Small intestine (tissue), 7 donors: ENCODE data around the gene COQ3. TPM values are rescaled to one million over a fixed set of nuclear protein-coding genes. Genes with fewer than 3 reads are reported as not detected.

Source experiments
- DNase-seq, 2 donors: peaks; one replicate each; pipeline versions ENCODE4 v3.0.0 to v3.0.0-alpha.2; 2013
- FAIRE-seq: peaks from 2 replicates; lab custom pipeline; 2012; peaks lifted over from hg19 to GRCh38; lab: Jason Lieb, UNC
- H3K27ac ChIP-seq, 3 donors: one replicate each; pipeline ENCODE4 v1.5.1; 2013; ENCODE audit warnings: low read length in 2 of 3, mild to moderate bottlenecking in 2 of 3, control low read depth in 1 of 3, inconsistent platforms in 1 of 3, low read depth in 1 of 3, moderate library complexity in 1 of 3
- H3K27me3 ChIP-seq, 3 donors: one replicate each; pipeline ENCODE4 v1.6.1; 2013; ENCODE audit warnings: low read length in 3 of 3, inconsistent platforms in 1 of 3; ENCODE audit not compliant: control insufficient read depth in 3 of 3, insufficient read depth in 3 of 3
- H3K36me3 ChIP-seq, 3 donors: one replicate each; pipeline ENCODE4 v1.6.1; 2013; ENCODE audit warnings: low read length in 3 of 3, inconsistent platforms in 1 of 3, low read depth in 1 of 3, mild to moderate bottlenecking in 1 of 3, moderate library complexity in 1 of 3; ENCODE audit not compliant: control insufficient read depth in 3 of 3, insufficient read depth in 2 of 3
- H3K4me1 ChIP-seq, 3 donors: one replicate each; pipeline ENCODE4 v1.6.1; 2013; ENCODE audit warnings: low read length in 2 of 3, inconsistent platforms in 1 of 3, low read depth in 1 of 3, mild to moderate bottlenecking in 1 of 3, moderate library complexity in 1 of 3; ENCODE audit not compliant: control insufficient read depth in 3 of 3, insufficient read depth in 2 of 3
- H3K4me3 ChIP-seq, 3 donors: one replicate each; pipeline ENCODE4 v1.5.1; 2013; ENCODE audit warnings: low read length in 3 of 3, control low read depth in 1 of 3, inconsistent platforms in 1 of 3, low read depth in 1 of 3, mild to moderate bottlenecking in 1 of 3, moderate library complexity in 1 of 3
- H3K9me3 ChIP-seq, 2 donors: one replicate each; pipeline ENCODE4 v1.6.1; 2013; ENCODE audit warnings: low read depth in 1 of 2, low read length in 1 of 2; ENCODE audit not compliant: control insufficient read depth in 2 of 2, insufficient read depth in 1 of 2
- WGBS, 3 donors: extraction: QIAGEN DNeasy Blood & Tissue Kit; methylation state at CpG; one replicate each; pipeline ENCODE4 v1.1.7; 2013; 5-methylcytosine and 5-hydroxymethylcytosine counted together
- polyA plus RNA-seq, 4 donors: library from polyadenylated mRNA; stranded (reverse) in 3 of 4; unstranded in 1 of 4; fragments of 200-250 nt in 3 of 4; fragments of 120-200 nt in 1 of 4; gene quantifications; one replicate each; pipeline versions ENCODE4 v1.2.1 to v1.2.3, GENCODE V29; 2013
- donor health status: healthy with polysubstance abuse.
- donor health status: control.
- donor health status: control.
- donor health status: Bipolar disorder and iron deficiency.
- donor health status: healthy.

The COQ3 gene
- polyA plus RNA-seq, 4 donors: 7.0 to 14.6 (median 13.5) TPM

- no peaks in the 10 kb centered on the region for H3K27me3 ChIP-seq
- peak overlapping the region; percentile 85 to 99 (median 90) for H3K27ac ChIP-seq
- WGBS, 3 donors: 1 to 2% (median 2%) methylated on average over 29 of the region's 29 CpGs
- DNase-seq (peak; percentile 92 to 95), FAIRE-seq (no peak)
- H3K4me3 ChIP-seq: peak overlapping the region; percentile 55 to 91 (median 89)
- no peaks in the 10 kb centered on the region for H3K9me3 ChIP-seq
- peaks cover 8 to 17% (median 11%) of the 10 kb centered on the region in 3 donors for H3K4me1 ChIP-seq
- H3K36me3 ChIP-seq: peaks cover 0 to 4% (median 3%) of the 10 kb centered on the region in 3 donors
Observed at GRCh38 chr6:99425647-99426450, 31.9 kb upstream of the COQ3 start.

GRCh38 chr6:99424761-99425646 is 31.0 kb upstream of the COQ3 start, which contains the start of gene PNISR:
Gene PNISR, minus strand, starts transcription at chr6:99425308. Its CDS starts 10,649 bp downstream, at chr6:99414659.
- Histone ChIP-seq H3K4me1 (peaks cover 8 to 17% (median 11%) of the 10 kb centered on the region in 3 donors), H3K4me3 (peak within 1 kb of the TSS; percentile 55 to 91 (median 89)), H3K27ac (peak within 1 kb of the TSS; percentile 85 to 99 (median 90)), H3K27me3 (no peaks in the 10 kb centered on the region), H3K36me3 (peaks cover 0 to 3% (median 2%) of the 10 kb centered on the region in 3 donors), H3K9me3 (no peaks in the 10 kb centered on the region)
- FAIRE-seq (no peak), DNase-seq (peak; percentile 98 to 99)
- WGBS, 3 donors: 0% methylated on average over 50 to 53 of the region's 53 CpGs

- no peaks in the 10 kb centered on the region for H3K9me3 ChIP-seq
- H3K27ac ChIP-seq: peak overlapping the region in 1 of 3 donors; percentile 85
- peak overlapping the region in 2 of 3 donors; percentile 55 to 89 for H3K4me3 ChIP-seq
- no peak for FAIRE-seq
- WGBS, 3 donors: 9 to 37% (median 19%) methylated on average over 5 of the region's 5 CpGs
- peak; percentile 32 for DNase-seq
- no peaks in the 10 kb centered on the region for H3K27me3 ChIP-seq
- peaks cover 8 to 17% (median 11%) of the 10 kb centered on the region in 3 donors for H3K4me1 ChIP-seq
- H3K36me3 ChIP-seq: peaks cover 0 to 3% (median 2%) of the 10 kb centered on the region in 3 donors
Observed at GRCh38 chr6:99424022-99424421, 30.0 kb upstream of the COQ3 start.

- Histone ChIP-seq H3K4me3 (no peak overlapping the region), H3K27ac (no peak overlapping the region), H3K4me1 (peaks cover 8 to 17% (median 11%) of the 10 kb centered on the region in 3 donors), H3K9me3 (no peaks in the 10 kb centered on the region), H3K27me3 (no peaks in the 10 kb centered on the region), H3K36me3 (peaks cover 0 to 6% (median 2%) of the 10 kb centered on the region in 3 donors)
- WGBS, 3 donors: 75 to 84% (median 80%) methylated on average over 6 of the region's 6 CpGs
- DNase-seq (no peak), FAIRE-seq (no peak)
Observed at GRCh38 chr6:99422912-99423311, 28.9 kb upstream of the COQ3 start.

GRCh38 chr6:99416892-99417767 is 23.1 kb upstream of the COQ3 start:
- 56 to 71% (median 66%) methylated on average over 9 of the region's 9 CpGs for WGBS, 3 donors
- peaks cover under 1 to 13% (median under 1%) of the 10 kb centered on the region in 3 donors for H3K36me3 ChIP-seq
- no peak overlapping the region for H3K27ac ChIP-seq
- no peaks in the 10 kb centered on the region for H3K9me3 ChIP-seq
- H3K27me3 ChIP-seq: no peaks in the 10 kb centered on the region
- peaks cover 2 to 6% (median 5%) of the 10 kb centered on the region in 3 donors for H3K4me1 ChIP-seq
- DNase-seq (no peak), FAIRE-seq (no peak)
- H3K4me3 ChIP-seq: no peak overlapping the region

- Histone ChIP-seq H3K4me1 (peaks cover 0 to 5% (median 3%) of the 10 kb centered on the region in 3 donors), H3K9me3 (no peaks in the 10 kb centered on the region), H3K36me3 (peaks cover 2 to 12% (median 2%) of the 10 kb centered on the region in 3 donors), H3K27me3 (no peaks in the 10 kb centered on the region), H3K4me3 (no peak overlapping the region), H3K27ac (no peak overlapping the region)
- FAIRE-seq (no peak), DNase-seq (no peak)
- WGBS, 3 donors: 67 to 88% (median 80%) methylated on average over 2 of the region's 2 CpGs
Observed at GRCh38 chr6:99416226-99416625, 22.2 kb upstream of the COQ3 start.

GRCh38 chr6:99415446-99415845 is 21.5 kb upstream of the COQ3 start:
- Histone ChIP-seq H3K27ac (no peak overlapping the region), H3K36me3 (peaks cover 4 to 16% (median 5%) of the 10 kb centered on the region in 3 donors), H3K27me3 (no peaks in the 10 kb centered on the region), H3K4me3 (no peak overlapping the region), H3K4me1 (peaks cover 0 to 5% (median 3%) of the 10 kb centered on the region in 3 donors), H3K9me3 (no peaks in the 10 kb centered on the region)
- DNase-seq (no peak), FAIRE-seq (no peak)
